GM18519 (cell line): ENCODE measurements around the gene CDH15.
"Not testable (repeated sequence)": the region's sequence is repeated elsewhere in the genome, so short reads cannot be mapped to it uniquely, and the experiment has no call there.

Experiments used
- ATAC-seq: cut with Tn5 transposase; IDR thresholded peaks from one replicate; pipeline ENCODE4 v1.9.1; 2021; ENCODE audit warnings: mild to moderate bottlenecking, moderate library complexity; ENCODE audit not compliant: unreplicated experiment, low FRiP score

CDH15 gene

DNA sequence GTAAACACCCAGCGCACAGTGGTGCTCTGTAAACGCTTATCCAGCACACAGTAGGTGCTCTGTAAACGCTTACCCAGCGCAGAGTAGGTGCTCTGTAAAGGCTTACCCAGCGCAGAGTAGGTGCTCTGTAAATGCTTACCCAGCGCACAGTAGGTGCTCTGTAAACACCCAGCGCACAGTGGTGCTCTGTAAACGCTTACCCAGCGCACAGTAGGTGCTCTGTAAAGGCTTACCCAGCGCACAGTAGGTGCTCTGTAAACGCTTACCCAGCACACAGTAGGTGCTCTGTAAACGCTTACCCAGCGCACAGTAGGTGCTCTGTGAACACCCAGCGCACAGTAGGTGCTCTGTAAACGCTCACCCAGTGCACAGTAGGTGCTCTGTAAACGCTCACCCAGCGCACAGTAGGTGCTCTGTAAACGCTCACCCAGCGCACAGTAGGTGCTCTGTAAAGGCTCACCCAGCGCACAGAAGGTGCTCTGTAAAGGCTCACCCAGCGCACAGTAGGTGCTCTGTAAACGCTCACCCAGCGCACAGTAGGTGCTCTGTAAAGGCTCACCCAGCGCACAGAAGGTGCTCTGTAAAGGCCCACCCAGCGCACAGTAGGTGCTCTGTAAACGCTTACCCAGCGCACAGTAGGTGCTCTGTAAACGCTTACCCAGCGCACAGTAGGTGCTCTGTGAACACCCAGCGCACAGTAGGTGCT, 14.5 kb downstream of the CDH15 start:
- ATAC-seq: not testable (repeated sequence)

DNA sequence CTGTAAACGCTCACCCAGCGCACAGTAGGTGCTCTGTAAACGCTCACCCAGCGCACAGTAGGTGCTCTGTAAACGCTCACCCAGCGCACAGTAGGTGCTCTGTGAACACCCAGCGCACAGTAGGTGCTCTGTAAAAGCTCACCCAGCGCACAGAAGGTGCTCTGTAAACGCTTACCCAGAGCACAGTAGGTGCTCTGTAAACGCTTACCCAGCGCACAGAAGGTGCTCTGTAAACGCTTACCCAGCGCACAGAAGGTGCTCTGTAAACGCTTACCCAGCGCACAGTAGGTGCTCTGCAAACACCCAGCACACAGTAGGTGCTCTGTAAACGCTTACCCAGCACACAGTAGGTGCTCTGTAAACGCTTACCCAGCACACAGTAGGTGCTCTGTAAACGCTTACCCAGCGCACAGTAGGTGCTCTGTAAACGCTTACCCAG, 15.1 kb downstream of the CDH15 start:
- not testable (repeated sequence) for ATAC-seq

DNA sequence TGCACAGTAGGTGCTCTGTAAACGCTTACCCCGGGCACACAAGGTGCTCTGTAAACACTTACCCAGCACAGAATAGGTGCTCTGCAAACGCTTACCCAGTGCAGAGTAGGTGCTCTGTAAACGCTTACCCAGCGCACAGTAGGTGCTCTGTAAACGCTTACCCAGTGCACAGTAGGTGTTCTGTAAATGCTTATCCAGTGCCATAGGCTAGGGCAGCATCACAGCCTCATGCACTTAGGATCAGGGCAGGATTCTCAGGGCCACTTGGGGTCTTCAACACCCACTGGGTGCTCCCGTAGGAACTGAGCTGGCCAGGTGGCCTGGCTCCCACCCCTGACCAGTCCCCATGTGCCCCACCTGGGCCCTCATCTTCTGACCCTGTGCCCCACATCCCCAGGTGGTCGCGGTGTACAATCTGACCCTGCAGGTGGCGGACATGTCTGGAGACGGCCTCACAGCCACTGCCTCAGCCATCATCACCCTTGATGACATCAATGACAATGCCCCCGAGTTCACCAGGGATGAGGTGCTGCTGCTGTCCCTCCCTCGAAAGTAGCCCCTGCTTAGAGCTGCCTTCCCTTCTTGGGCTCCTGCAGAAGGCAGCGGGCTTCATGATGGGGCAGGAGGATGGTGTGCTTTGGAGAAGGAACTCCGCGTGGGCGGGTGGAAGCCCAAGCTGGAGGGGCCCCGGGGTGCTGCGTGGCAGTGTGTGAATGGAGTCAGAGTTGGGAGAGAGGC, 15.7 kb downstream of the CDH15 start:
- no peak for ATAC-seq

DNA sequence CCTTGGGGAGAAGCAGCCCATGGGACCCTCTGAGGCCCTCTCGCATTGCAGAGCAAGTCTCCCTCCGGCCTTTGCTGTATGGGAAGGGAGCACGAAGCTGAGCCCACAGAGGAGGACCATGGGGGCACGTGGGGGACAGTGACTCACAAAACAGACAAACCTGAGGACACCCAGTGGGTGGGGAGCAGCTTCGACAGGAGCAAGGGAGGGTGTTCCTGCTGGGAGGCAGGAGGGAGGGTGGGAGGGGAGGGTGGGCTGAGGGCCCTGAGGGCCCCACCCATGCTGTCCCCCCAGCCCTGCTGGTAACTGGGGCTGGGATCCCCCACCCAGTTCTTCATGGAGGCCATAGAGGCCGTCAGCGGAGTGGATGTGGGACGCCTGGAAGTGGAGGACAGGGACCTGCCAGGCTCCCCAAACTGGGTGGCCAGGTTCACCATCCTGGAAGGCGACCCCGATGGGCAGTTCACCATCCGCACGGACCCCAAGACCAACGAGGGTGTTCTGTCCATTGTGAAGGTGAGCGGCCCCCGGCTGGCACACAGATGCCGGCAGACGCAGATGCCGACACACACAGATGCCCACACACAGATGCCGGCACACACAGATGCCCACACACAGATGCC, 16.3 kb downstream of the CDH15 start:
- no peak for ATAC-seq

DNA sequence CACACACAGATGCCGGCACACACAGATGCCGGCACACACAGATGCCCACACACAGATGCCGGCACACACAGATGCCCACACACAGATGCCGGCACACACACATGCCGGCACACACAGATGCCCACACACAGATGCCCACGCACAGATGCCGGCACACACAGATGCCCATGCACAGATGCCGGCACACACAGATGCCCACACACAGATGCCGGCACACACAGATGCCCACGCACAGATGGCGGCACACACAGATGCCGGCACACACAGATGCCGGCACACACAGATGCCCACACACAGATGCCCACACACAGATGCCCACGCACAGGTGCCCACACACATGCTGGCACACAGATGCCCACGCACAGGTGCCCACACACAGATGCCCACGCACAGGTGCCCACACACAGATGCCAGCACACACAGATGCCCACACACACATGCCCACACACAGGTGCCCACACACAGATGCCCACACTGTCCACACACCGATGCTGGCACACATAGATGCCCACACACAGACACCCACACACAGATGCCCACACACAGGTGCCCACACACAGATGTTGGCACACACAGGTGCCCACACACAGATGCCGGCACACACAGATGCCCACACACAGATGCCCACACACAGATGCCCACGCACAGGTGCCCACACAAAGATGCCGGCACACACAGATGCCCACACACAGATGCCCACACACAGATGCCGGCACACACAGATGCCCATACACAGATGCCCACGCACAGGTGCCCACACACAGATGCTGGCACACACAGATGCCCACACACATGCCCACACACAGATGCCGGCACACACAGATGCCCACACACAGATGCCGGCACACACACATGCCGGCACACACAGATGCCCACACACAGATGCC, 17.2 kb downstream of the CDH15 start:
- ATAC-seq: not testable (repeated sequence)

DNA sequence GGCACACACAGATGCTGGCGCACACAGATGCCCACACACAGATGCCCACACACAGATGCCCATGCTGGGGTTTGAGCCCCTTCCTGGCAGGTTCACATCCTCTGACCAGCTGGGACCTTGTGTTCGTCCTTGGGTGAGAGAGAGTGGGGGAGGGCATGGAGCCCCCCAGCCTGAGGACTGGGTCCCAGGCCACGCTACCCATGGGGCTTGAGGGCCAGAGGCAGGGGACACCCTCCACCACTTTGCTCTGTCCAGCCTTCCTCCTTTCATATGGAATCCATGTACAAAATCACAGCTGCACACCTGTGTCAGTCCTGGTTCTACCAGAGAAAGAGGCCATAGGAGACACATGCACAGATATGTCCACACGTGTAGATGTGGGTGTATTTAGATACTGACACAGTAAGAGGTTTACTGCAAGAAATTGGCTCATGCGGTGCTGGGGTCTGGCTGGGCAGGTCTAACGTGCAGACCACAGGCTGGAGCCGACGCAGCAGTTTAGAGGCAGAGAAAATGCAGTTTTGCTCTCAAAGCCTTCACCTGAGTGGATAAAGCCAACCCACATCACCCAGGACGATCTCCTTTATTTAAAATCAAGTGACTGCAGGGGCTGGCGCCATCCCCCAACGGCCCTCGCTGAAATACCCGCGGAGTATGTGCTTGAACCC, 17.9 kb downstream of the CDH15 start:
- no peak for ATAC-seq

DNA sequence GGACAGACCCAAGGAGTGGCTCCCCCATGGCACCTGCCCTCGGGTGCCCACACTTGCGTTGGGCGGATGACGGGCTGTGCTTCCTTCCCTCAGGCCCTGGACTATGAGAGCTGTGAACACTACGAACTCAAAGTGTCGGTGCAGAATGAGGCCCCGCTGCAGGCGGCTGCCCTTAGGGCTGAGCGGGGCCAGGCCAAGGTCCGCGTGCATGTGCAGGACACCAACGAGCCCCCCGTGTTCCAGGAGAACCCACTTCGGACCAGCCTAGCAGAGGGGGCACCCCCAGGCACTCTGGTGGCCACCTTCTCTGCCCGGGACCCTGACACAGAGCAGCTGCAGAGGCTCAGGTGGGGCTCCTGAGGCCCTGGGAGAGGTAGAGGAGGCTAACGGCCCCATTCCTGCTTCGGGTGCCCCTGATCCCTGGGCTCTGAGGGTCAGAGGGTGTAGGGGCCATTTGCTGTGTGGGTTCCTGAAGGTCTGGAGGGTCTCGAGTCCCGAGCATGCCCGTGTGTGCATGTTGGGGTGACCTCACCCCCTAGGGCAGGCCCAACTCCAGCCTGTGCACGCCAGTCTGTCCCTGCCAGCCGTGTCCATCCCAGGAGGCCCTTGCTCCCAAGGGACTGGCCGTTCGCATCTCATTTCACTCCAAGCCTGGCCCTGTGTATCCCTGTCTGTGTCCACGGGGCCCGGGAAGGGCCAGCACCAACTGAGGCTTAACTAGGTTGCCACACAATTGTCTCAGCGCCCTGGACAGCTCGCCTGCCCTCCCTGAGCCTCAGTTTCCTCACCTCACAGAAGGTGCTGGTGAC, 18.8 kb downstream of the CDH15 start:
- ATAC-seq: no peak

DNA sequence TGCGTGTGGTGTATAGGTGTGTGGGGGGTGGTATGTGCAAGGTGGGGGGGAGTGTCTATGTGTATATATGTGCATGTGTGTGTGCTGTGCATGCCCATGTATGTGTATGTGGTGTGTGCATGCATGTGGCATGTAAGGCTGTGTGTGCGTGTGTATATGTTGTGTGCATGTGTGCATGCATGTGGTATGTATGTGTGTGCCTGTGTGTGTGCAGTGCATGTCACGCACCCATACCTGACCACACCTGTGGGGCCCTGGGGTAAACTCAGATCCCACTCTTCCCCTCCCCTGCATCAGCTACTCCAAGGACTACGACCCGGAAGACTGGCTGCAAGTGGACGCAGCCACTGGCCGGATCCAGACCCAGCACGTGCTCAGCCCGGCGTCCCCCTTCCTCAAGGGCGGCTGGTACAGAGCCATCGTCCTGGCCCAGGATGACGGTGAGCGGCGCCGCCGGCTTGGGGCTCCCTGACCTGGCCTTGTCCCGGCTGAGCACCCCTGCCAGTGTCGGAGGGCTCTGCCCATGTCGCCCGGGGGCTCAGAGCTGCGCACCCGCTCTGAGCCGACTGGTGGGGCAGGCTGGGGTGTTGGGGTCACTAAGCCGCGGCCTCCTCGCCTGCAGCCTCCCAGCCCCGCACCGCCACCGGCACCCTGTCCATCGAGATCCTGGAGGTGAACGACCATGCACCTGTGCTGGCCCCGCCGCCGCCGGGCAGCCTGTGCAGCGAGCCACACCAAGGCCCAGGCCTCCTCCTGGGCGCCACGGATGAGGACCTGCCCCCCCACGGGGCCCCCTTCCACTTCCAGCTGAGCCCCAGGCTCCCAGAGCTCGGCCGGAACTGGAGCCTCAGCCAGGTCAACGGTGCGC, 19.7 kb downstream of the CDH15 start:
- no peak for ATAC-seq

DNA sequence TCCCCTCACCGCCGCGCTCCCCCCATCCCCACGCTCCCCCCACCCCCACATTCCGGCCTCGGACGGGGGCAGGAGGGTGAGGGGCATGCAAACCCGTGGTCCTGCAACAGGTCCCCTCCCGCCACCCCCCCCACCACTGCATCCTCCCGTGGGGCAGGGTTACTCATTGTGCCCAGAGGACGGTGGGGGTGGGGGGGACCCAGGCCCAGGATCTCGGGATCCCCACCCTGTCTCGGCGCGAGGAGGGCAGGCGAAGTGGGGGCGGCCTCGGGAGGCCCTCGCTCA, 20.3 kb downstream of the CDH15 start:
- no peak for ATAC-seq

DNA sequence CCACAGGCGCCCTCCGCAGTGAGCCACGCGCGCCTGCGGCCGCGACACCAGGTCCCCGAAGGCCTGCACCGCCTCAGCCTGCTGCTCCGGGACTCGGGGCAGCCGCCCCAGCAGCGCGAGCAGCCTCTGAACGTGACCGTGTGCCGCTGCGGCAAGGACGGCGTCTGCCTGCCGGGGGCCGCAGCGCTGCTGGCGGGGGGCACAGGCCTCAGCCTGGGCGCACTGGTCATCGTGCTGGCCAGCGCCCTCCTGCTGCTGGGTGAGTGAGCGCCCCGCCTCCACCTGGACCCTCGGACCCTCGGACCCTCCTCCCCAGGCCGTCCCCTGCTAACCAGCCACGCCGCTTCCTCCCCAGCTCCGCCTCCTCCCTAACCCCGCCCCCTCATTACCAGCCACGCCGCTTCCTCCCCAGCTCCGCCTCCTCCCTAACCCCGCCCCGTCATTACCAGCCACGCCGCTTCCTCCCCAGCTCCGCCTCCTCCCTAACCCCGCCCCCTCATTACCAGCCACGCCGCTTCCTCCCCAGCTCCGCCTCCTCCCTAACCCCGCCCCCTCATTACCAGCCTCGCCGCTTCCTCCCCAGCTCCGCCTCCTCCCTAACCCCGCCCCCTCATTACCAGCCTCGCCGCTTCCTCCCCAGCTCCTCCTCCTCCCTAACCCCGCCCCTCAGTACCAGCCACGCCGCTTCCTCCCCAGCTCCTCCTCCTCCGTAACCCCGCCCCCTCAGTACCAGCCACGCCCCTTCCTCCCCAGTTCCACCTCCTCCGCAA, 20.8 kb downstream of the CDH15 start:
- not testable (repeated sequence) for ATAC-seq

DNA sequence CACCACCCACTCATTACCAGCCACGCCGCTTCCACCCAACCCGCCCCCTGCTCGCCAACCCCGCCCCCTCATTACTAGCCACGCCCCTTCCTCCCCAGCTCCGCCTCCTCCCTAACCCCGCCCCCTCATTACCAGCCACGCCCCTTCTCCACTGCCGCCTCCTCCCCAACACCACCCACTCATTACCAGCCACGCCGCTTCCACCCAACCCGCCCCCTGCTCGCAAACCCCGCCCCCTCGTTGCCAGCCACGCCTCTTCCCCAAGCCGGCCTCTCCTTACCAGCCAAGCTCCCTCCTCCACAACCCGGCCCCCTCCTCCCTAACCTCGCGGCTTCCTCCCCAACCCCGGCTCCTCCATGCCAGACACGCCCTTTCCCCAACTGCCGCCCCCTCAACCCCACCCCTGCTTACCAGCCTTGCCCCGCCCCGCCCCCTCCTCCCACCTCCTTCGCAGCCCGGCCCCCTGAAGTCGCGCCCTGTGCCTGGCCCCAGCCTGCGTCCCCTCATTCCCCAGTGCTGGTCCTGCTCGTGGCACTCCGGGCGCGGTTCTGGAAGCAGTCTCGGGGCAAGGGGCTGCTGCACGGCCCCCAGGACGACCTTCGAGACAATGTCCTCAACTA, 21.5 kb downstream of the CDH15 start:
- ATAC-seq: no peak

DNA sequence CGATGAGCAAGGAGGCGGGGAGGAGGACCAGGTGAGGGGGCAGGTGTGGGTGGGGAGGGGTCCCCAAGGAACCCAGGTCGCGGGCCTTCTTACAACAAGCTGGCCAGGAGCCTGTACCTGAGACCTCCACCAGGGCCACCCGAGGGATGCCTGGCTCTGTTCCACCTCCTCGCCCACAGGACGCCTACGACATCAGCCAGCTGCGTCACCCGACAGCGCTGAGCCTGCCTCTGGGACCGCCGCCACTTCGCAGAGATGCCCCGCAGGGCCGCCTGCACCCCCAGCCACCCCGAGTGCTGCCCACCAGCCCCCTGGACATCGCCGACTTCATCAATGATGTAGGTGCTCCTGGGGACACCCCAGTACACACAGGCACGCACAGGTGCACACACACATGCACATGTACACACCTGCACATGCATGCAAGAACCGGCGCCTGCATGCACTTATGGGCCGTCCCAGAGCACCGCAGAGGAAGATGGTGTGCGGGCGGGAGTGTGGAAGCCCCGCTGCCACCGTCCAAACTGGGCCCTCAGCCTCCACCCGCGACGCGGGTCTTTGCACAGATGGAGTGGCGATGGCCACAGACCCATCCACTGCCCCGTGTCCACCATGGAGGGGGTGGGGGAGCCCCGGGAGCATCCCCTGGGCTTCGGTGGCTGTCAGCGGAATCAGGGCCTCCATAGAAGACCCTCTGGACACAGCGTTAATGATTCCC, 22.2 kb downstream of the CDH15 start:
- ATAC-seq: no peak

DNA sequence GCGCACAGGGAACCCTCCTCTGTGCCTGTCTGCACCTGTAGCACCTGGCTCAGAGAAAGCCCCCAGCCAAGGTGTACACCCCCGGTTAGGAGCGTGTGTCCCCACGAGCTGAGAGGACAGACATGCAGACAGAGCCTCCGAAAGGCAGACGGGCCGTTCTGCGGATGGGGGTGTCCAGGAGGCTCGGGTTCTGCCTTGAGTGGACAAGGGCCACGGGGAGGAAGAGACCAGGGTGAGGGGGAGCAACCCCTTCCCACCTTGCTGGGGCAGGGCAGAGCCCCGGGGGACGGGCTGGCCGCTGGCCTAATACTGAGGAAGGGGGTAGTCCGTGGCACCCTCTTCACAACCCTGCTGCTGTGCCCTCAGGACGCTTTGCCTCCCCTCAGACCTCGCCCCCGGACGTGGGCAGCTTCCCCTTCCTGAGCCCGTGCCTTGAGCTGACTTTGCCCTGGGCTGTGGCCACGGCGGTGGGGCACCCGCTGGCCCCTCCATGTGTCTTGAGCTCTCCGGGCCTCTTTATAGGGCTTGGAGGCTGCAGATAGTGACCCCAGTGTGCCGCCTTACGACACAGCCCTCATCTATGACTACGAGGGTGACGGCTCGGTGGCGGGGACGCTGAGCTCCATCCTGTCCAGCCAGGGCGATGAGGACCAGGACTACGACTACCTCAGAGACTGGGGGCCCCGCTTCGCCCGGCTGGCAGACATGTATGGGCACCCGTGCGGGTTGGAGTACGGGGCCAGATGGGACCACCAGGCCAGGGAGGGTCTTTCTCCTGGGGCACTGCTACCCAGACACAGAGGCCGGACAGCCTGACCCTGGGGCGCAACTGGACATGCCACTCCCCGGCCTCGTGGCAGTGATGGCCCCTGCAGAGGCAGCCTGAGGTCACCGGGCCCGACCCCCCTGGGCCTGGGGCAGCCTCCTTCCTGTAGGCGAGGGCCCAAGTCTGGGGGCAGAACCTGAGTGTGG, 23.1 kb downstream of the CDH15 start:
- no peak for ATAC-seq

DNA sequence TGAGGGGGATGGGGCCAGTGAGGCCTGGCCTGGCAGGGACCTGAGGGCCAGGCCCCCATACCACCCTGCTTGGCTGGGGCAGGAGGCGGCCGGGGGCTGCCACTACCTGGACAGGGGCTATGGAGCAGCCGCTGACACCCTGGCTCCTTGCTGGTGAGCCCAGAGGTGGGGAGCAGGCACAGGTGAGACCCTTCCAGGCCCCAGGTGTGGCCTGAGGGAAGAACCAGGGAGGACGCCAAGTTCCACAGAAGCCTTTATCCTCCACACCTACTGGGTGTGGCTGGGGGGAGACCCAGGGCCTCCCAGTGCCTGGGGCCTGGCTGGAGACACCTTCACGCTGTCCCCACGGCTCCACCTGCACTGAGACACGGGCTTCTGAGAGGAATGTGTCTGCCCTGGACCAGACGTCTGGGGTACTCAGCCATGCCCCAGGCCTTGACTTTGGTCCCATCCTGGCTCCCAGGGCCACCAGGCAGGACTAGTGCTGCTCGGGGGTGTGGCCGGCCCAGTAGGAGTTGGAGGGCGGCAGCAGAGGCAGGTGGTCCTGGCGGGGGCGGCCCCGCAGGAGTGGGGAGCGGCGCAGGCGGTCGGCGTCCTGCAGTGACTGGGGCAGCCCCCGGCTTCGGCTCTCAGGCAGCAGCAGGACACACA, 24.1 kb downstream of the CDH15 start:
- no peak for ATAC-seq

DNA sequence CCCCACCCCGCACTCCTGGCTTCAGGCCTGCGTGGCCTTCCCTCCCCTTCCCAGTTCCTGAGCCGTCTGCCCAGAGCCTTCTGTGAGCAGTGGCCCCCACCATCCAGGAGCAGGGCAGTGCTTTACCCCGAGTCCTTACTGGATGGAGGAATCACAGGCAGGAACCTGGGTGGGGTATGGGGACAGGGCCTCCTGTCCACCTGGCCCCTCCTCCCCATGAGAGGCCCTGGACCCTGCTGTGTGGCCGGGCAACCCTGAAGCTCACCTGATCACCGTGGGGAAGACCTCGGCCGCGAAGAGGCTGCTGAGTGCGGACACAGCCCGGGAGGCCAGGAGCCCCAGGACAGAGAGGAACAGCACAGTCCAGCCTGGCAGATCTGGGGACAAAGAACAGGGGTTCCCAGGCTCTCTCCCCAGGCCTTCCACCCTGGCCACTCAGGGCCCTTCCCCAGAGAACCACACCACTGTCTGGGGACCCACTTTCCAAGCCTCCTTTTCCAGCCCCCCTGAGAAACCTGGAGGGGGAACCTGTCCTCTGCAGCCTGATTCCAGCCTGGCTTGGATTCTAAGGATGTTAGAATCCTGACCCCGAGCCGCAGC, 25.6 kb downstream of the CDH15 start:
- ATAC-seq: no peak
